IPS DF 4.7 (cell line): ENCODE measurements around the gene SMAD9.

ENCODE experiments used
- DNase-seq: peaks from one replicate; pipeline ENCODE4 v3.0.0-alpha.2; 2013; ENCODE audit warnings: low spot score; ENCODE audit errors: extremely low read depth

SMAD9 gene

DNA sequence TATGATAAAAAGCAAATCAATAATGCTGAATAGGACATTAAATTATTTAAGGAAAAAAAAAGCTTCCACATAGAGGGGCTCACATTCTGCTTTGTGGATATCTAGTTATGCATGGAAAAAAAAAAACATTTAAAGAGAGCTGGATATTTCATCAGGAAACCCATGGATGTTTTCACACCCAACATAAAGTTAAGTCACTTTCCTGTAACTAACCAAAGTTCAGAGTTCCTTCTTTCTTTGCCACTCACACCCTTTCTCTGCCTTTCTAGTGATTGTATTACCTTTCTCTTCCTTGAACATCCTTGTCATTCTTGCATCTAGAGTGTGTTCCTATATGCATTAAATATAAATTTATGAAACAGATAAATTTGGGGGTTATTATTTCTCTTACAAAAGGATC is 53.8 kb downstream of the SMAD9 start:
- DNase-seq: no peak

DNA sequence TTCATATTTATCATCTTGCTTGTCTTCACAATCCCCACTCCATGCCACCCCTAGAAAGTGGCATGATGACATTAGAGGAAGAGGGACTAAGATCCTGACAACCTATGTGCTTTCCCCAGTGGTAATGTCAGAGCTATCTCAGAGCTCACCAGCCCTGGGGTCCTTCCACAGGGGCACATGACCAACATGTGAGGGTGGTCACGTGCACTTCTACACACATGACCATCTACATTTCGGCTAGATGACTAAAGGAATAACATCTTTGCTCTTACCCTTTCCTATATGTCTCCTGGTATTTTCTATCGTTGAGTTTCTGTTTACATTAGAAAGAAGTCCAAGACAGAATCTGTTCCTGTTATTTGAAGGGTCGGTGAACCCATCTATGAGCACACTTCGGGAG is 54.8 kb downstream of the SMAD9 start:
- DNase-seq: no peak

DNA sequence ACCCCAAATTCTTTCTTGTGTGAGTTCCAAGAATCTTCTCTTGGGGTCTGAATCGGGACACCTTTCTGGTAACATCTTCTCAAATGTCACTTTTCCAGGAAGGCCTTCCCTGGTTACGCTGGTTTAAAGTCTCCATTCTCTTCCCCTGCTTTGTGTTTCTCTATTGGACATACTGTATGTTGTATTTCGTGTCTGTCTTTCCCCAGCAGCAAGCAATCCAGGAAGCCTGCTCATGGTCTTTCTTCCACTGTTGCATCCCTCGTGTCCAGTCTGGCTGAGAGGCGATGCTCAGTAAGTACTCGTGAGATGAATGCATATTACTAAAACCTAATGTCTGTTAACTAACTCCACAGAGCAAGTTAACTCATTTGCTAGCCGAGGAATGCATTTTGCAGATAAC is 57.3 kb downstream of the SMAD9 start:
- no peak for DNase-seq

DNA sequence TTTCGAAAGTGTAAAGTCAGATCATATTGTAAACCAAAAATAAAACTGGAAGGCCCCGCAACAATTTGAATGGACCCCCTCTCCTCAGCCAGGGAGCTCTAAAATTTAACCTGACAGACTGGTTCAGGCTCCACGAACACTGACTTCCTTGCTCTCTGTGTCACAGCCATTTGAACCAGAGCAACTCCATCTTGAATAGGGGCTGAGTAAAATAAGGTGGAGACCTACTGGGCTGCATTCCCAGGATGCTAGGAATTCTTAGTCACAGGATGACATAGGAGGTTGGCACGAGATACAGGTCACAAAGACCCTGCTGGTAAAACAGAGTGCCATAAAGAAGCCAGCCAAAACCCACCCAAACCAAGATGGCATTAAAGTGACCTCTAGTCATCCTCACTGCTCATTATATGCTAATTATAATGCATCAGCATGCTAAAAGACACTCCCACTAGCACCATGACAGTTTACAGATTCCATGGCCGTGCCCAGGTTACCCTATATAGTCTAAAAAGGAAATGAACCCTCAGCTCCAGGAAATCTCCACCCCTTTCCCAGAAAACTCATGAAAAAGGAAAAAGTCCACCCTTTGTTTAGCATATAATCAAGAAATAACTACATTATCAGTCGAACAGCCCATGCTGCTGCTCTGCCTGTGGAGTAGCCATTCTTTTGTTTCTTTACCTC is 57.9 kb downstream of the SMAD9 start:
- DNase-seq: no peak

DNA sequence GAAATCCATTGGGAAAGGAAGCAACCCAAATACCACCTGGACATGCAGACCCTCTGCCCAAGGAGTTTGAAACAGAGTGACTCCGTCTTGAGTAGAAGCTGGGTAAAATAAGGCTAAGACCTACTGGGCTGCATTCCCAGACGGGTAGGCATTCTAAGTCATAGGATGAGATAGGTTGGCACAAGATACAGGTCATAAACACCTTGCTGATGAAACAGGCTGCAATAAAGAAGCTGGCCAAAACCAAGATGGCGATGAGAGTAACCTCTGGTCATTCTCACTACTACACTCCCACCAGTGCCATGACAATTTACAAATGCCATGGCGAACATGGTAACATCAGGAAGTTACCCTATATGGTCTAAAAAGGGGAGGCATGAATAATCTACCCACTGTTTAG is 60.8 kb downstream of the SMAD9 start:
- DNase-seq: no peak

DNA sequence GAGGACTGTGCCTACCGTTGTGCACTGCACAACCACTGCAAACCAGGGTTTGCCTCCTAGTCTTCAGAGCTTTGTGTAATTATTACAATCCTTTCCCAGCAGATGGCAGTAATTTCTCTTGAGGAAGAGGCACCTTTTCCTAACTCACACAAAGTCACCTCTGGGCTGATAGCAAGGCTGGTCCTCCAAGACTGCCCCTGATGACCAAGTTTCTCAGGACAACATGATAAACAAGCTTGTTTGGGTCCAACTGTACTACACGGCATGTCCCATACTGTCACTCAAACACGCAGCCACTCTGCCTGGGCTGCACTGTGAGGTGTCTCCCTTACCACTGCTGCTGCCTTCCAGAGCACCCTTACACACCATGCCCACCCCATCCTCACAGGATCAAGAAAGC is 61.7 kb downstream of the SMAD9 start:
- no peak for DNase-seq

DNA sequence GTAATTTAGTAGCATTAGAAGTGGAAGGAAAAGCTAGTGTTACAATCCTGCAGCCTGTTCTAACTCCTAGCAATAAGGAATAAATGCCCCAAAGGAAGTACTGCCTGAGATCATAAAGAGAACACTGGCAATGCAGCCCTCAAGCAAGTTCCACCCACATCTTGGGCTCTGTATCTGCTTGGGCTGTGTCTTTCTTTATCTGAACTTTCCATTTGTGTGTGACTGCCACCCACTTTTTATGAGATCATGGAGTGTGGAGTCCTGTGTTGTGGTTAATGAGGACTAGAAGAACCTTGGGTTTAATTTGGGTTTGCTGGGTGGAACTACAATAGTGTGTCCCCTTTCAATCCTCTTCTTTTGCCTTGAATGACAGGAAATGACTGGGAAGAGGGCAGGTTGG is 62.8 kb downstream of the SMAD9 start:
- no peak for DNase-seq

DNA sequence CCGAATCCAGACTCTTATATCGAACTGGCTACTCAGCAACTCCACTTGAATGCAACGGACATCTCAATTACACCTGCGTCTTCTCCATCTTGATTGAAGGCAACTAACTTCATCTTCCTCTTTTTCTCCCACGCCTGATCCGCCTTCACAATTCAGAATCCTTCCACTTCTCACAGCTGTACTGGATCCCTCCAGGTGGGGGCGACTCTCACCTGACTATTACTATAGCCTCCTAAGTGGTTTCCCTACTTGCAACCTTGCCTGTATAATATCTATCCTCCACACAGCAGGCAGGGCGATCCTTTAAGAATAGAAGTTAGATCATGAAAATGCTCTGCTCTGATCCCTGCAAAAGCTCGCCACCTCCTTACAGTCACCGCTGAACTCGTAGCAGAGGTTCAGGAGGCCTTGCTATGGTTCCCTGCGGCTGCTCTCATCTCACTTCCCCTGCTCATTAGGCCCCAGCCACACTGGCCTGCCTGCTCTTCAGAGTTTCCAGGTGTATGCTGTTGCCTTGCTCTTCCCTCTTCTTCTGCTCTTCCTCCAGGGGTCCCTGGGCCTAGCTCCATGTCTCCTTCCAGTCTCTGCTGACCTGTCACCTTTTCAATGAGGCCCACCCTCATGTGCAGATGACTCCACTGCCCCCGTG is 69.1 kb downstream of the SMAD9 start:
- DNase-seq: no peak

DNA sequence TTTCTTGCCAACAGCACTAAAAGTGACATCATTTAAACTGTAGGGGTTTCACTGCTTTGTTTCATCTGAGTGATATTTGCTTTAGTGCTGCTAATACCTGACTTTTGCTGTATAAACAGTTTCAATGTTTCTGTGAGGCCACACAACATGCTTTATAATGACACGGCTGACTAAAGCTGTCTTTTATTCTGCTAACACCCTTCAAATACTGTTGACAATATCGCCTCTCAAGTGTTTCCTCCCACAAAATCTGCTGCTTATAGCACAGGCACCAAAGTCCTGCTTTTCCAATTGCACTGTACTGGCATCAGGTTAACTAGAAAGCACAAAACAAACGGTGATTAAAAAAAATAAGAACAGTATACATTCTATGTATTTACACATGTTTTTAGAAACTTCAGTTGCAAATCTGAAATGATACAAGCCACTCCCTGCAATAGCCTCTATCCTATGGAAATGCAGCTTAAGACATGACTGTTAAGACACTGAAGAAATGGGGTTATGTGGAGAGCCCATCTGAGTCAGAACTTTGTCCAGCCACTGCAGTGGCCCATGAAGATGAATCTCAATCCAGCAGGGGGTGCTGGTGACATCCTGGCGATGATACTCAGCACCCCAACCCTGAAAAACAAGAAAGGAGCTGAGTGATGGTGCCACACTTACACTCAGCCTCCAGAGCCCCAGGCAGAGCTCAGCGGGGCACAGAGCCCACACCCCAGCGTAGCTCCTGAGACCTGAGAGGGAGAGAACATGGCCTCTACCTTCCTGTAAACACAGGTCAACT is 71.6 kb downstream of the SMAD9 start:
- no peak for DNase-seq

DNA sequence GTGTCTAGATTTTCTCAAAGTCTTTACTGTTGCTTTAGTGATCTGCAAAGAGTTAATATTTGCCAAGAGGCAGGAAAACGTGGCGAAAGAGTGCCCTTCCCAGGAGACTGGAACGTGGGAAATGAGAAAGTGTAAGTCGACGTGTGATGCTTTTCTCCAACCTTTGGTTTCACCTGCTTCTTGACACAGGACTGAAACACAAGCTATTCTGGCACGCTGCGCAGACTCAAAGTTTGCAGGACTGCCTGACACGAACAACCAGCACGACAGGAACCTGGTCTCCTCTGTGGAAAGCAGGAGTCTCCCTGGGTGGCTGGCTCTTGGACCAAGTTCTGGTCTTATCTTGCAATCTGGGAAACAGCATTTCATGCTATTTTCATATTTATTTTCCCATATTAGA is 72.4 kb downstream of the SMAD9 start:
- no peak for DNase-seq

DNA sequence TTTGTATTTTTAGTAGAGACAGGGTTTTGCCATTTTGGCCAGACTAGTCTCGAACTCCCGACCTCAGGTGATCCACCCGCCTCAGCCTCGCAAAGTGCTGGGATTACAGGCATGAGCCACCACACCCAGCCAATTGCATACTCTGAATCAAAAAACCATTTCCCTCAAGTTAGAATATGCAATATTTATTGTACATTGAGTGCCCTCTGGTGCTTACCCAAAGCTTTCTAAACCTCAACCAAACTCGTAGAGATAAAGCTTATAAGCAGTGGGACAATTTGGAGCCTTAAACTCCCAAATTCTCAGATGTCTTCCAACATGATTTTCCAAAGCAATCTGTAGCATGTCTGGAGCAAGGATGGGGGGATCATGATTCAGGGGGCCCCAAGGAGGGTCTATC is 78.6 kb downstream of the SMAD9 start:
- no peak for DNase-seq

DNA sequence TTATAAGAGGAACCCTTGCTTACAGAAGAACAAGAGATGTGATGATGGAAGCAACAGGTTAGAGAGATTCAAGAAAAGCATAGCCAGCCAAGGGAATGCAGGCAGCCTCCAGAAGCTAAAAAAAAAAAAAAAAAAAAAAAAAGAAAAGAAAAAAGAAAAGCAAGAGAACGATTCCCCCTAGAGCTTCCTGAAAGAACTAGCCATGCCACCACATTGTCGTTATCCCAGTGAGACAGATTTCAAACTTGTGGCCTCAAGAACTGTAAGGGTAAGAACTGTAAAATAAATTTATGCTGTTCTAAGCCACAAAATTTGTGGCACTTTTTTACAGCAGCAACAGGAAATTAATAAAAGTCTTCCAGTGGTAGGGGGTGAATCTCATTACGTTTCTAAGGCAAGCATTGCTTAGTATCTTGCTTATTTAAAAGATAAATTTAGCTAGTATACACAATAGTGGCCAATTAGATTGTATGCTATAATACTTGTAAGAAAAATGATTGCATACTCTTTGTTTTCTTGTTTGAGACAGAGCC is 79.3 kb downstream of the SMAD9 start:
- no peak for DNase-seq

DNA sequence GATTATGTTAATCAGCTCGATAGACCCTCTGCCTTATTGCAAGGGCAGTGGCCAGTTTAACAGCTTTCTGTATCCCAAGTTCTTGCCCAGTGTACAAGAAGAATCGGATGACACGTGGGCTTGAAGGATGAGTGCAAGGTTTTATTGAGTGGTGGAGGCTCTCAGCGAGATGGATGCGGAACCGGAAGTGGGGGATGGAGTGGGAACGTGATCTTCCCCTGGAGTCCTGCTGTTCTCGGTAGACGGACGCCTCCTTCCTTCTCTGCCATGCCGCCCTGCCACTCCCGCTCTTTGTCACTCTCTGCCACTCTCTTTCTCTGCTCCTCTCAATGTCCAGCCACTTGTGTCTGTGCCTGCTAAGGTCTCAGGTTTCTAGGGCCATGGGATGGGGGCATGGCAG is 80.1 kb downstream of the SMAD9 start:
- DNase-seq: no peak

DNA sequence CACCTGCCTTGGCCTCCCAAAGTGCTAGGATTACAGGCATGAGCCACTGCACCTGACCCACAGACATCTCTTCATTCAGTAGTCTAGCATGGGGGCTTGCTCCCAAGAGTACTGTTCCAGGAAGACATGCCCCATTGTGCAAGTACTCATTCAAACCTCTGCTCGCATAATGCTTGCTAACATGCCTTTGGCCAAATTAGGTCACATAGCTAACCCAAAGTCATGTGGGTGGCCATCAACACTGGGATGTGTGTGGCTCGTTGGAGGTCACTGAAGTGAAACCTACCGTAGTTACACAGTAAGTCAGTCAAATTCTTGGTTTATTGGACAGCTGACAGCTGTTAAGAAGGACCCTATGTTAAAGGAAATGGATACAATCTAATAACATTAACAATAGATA is 80.8 kb downstream of the SMAD9 start:
- no peak for DNase-seq

DNA sequence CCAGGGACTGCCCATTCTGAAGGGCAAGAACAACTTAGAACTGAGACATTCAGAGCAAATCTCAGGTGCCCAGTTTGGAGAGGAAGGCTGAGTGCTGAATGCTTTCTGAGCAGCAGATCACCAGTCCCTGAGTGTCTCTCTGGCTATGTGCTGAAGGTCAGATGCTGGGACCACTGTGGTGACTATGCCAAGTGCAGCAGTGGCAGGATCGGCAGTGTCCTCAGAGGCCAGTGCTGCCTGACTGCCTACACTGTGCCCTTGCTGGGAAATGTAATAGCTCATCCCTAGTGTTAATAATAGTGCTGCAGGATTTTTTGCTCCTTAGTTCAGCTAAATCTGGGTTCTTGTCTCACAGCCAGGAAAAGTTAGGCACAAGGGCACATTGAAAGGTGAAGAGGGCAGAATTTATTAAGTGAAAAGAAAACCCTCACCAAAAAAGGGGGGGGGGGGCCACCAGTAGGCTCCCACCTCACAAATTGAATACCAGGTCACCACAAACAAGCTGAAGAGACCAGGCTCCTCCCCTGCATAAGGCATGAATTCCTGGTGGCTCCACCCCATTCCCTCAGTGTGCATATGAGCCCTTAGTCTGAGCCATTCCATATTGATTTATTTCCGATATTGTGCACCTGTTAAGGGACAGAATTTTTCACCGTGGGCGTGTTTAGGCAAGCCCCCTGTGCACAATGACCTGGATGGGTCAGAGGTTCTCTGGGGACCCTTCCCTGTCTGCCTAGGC is 82.5 kb downstream of the SMAD9 start:
- DNase-seq: no peak

DNA sequence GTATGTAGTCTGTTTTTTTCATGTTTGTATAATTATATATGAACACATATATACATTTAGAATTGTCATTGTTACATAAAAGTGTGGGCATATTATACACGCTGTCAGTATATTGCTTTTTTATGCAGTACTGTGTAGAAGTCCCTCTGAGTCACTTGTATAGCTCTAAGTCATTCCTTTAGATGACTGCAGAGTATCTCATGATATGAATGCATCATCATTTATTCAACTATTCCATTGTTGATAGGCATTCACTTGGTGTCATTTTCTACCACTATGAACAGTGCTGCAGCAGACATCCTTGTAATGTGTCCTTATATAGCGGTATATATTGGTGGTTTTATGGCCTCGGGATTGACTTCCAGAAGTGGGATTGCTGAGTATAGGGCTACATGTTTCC is 85.7 kb downstream of the SMAD9 start:
- DNase-seq: no peak

DNA sequence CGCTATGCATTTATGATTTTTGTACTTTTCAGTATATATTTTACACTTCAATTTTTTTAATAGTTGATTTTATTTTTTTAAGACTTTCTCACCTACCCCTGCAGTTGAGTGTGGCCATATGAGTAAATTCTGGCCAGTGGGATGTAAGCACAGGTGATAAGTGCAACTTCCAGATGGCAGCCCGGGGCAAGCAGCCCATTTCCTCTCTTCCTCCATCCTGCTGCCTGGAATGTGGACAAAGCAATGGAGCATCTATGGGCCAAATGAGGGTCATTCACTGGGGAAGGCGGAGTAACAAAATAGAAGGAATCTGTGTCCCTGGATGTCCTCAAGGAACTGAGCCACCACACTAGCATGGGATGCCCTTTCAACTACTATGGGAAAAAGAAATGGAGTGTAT is 88.7 kb downstream of the SMAD9 start:
- DNase-seq: no peak

DNA sequence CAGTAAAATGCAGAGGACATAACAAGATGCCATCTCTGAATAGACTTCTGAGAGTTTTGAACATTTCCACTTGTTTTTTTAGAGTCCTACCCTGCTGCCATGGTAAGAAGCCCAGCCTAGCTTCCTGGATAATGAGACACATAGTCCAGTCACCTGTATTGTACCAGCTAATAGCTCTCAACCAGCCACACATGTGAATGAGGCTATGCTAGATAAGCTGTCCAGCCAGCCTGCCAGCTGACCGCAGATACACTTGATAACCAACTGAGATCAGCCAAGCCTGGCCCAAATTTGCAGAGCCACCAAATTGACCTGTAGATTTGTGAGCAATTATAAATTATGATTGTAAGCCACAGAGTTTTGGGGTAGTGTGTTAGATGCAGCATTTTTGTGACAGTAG is 90.3 kb downstream of the SMAD9 start:
- no peak for DNase-seq

DNA sequence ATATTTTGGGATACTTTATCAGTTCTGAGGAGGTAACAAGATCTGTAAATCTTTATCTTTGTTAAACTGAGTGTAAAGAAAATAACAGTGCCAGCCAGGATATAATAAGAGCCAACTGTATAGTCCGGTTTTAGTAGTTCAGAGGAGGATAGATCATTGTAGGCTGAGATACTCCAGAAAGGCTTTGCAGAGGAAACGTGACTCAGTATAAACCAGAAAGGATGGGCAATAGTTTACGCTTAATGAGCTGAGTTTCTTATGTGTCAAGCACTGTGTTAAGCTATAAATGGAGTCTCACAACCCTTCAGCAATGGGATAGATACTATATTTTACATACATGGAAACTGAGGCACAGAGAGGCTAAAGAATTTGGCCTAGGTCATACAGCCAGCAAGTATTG is 97.3 kb downstream of the SMAD9 start:
- no peak for DNase-seq

DNA sequence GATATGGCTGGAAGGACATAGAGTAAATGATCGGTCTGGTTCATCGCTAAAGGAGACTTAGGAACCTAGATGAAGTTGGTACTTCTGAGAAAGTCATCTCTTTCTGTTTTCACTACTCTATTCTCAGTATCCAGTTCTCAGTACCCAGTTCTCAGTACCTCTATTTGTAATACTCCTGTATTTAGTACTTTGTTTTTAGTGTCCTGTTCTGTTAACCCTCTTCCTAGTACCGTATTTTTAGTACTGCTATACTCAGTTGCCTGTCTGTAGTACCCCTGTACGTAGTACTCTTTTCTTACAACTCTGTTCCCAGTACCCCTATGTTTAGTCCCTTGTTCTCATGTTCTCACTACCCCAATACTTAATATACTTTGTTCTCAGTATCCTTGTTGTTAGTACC is 99.8 kb downstream of the SMAD9 start:
- DNase-seq: no peak

DNA sequence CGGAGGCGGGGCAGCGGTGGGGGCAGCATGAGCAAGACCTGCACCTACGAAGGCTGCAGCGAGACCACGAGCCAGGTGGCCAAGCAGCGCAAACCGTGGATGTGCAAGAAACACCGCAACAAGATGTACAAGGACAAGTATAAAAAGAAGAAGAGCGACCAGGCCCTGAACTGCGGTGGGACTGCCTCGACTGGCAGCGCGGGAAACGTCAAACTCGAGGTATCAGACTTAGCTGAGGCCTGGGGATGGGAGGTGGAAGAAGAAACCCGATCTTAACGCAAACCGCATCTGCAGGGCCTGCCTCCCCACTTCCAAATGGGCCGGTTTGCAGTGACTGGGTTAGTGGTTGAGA is 100.3 kb downstream of the SMAD9 start:
- DNase-seq: no peak
